ENCODE measurements around the gene MBOAT2. TPM values are rescaled to one million over a fixed set of nuclear protein-coding genes. Genes with fewer than 3 reads are reported as not detected.
A peak's percentile ranks its signal among the peaks of the same experiment; 100 is the strongest.

Gene MBOAT2
- total and polyA plus RNA-seq, 2 of the 13 experiments (the other 11 are each of a cell fraction or from before 2014, with no cell fraction given): 0.11 to 0.36 TPM

DNA sequence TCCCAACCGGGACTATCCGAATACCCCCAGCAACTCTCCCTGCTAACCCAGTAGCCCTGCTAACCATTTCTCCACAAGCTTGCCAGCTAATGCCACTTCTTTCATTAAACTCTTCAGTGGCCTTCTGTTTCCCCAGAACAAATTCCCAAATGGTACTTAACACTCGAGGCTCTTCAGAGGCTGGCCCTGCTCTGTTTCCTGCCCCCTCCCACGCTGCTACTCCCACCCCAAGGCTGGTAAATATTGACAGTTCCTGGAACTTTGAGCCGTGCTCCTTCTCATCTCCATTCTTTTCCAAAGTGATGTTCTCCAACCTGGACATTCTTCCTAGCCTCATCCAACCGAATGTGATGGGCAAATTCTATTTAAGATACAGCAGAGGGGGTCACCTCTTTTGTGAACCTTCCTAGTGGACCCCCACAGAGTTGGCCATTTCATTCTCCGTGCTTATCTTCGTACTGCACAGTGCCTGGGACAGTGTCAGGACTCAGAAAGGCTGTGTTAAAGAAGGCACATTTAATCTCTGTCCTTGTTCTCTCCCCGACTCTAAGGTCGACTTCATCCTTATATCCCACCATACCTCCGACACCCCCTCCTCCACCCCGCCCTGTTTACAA is 162.9 kb downstream of the MBOAT2 start (continued):
- TF ChIP-seq, protein P1, sequence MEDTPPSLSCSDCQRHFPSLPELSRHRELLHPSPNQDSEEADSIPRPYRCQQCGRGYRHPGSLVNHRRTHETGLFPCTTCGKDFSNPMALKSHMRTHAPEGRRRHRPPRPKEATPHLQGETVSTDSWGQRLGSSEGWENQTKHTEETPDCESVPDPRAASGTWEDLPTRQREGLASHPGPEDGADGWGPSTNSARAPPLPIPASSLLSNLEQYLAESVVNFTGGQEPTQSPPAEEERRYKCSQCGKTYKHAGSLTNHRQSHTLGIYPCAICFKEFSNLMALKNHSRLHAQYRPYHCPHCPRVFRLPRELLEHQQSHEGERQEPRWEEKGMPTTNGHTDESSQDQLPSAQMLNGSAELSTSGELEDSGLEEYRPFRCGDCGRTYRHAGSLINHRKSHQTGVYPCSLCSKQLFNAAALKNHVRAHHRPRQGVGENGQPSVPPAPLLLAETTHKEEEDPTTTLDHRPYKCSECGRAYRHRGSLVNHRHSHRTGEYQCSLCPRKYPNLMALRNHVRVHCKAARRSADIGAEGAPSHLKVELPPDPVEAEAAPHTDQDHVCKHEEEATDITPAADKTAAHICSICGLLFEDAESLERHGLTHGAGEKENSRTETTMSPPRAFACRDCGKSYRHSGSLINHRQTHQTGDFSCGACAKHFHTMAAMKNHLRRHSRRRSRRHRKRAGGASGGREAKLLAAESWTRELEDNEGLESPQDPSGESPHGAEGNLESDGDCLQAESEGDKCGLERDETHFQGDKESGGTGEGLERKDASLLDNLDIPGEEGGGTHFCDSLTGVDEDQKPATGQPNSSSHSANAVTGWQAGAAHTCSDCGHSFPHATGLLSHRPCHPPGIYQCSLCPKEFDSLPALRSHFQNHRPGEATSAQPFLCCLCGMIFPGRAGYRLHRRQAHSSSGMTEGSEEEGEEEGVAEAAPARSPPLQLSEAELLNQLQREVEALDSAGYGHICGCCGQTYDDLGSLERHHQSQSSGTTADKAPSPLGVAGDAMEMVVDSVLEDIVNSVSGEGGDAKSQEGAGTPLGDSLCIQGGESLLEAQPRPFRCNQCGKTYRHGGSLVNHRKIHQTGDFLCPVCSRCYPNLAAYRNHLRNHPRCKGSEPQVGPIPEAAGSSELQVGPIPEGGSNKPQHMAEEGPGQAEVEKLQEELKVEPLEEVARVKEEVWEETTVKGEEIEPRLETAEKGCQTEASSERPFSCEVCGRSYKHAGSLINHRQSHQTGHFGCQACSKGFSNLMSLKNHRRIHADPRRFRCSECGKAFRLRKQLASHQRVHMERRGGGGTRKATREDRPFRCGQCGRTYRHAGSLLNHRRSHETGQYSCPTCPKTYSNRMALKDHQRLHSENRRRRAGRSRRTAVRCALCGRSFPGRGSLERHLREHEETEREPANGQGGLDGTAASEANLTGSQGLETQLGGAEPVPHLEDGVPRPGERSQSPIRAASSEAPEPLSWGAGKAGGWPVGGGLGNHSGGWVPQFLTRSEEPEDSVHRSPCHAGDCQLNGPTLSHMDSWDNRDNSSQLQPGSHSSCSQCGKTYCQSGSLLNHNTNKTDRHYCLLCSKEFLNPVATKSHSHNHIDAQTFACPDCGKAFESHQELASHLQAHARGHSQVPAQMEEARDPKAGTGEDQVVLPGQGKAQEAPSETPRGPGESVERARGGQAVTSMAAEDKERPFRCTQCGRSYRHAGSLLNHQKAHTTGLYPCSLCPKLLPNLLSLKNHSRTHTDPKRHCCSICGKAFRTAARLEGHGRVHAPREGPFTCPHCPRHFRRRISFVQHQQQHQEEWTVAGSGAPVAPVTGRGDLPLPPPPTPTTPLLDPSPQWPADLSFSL (CRISPR knock-in tag; IDR thresholded peaks at IDR 0.05): no peak
- TF ChIP-seq ZNF589 (CRISPR knock-in tag; conservative IDR thresholded peaks at IDR 0.05) (no peak), ZNF7 (CRISPR knock-in tag; IDR thresholded peaks at IDR 0.05) (no peak), ISL2 (CRISPR knock-in tag; IDR thresholded peaks at IDR 0.05) (peak; percentile 86), BORCS8-MEF2B (CRISPR knock-in tag; IDR thresholded peaks at IDR 0.05) (no peak), DPF2 (CRISPR knock-in tag; IDR thresholded peaks at IDR 0.05; ENCODE audit: borderline replicate concordance, low read depth) (peak; percentile 96), ELF3 (CRISPR knock-in tag; IDR thresholded peaks at IDR 0.05) (peak; percentile 91), NFE2L1 (CRISPR knock-in tag; IDR thresholded peaks at IDR 0.05; ENCODE audit: borderline replicate concordance) (no peak), MAFK (conservative IDR thresholded peaks at IDR 0.05 in 1 of 2, IDR thresholded peaks at IDR 0.05 in 1 of 2; ENCODE audit: low read length in 2 of 2) (no peak), STAT5B (CRISPR knock-in tag; IDR thresholded peaks at IDR 0.05) (no peak), ELF1 (CRISPR knock-in tag; IDR thresholded peaks at IDR 0.05) (peak; percentile 28; the same call in 1 of the 2 replicates), ZNF615 (CRISPR knock-in tag; IDR thresholded peaks at IDR 0.05; ENCODE audit: borderline replicate concordance) (no peak; the same call in 1 of the 2 replicates), REL (CRISPR knock-in tag; conservative IDR thresholded peaks at IDR 0.05) (no peak)
- TF ChIP-seq, protein P2, sequence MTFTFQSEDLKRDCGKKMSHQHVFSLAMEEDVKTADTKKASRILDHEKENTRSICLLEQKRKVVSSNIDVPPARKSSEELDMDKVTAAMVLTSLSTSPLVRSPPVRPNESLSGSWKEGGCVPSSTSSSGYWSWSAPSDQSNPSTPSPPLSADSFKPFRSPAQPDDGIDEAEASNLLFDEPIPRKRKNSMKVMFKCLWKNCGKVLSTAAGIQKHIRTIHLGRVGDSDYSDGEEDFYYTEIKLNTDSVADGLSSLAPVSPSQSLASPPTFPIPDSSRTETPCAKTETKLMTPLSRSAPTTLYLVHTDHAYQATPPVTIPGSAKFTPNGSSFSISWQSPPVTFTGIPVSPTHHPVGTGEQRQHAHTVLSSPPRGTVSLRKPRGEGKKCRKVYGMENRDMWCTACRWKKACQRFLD (CRISPR knock-in tag; IDR thresholded peaks at IDR 0.05; ENCODE audit: borderline replicate concordance): no peak
- TF ChIP-seq, protein P3, sequence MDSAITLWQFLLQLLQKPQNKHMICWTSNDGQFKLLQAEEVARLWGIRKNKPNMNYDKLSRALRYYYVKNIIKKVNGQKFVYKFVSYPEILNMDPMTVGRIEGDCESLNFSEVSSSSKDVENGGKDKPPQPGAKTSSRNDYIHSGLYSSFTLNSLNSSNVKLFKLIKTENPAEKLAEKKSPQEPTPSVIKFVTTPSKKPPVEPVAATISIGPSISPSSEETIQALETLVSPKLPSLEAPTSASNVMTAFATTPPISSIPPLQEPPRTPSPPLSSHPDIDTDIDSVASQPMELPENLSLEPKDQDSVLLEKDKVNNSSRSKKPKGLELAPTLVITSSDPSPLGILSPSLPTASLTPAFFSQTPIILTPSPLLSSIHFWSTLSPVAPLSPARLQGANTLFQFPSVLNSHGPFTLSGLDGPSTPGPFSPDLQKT (CRISPR knock-in tag; IDR thresholded peaks at IDR 0.05; ENCODE audit: borderline replicate concordance): no peak
- TF ChIP-seq, protein P4, sequence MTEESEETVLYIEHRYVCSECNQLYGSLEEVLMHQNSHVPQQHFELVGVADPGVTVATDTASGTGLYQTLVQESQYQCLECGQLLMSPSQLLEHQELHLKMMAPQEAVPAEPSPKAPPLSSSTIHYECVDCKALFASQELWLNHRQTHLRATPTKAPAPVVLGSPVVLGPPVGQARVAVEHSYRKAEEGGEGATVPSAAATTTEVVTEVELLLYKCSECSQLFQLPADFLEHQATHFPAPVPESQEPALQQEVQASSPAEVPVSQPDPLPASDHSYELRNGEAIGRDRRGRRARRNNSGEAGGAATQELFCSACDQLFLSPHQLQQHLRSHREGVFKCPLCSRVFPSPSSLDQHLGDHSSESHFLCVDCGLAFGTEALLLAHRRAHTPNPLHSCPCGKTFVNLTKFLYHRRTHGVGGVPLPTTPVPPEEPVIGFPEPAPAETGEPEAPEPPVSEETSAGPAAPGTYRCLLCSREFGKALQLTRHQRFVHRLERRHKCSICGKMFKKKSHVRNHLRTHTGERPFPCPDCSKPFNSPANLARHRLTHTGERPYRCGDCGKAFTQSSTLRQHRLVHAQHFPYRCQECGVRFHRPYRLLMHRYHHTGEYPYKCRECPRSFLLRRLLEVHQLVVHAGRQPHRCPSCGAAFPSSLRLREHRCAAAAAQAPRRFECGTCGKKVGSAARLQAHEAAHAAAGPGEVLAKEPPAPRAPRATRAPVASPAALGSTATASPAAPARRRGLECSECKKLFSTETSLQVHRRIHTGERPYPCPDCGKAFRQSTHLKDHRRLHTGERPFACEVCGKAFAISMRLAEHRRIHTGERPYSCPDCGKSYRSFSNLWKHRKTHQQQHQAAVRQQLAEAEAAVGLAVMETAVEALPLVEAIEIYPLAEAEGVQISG (CRISPR knock-in tag; IDR thresholded peaks at IDR 0.05): peak; percentile 68; the same call in 1 of the 2 replicates
- TF ChIP-seq, protein P5, sequence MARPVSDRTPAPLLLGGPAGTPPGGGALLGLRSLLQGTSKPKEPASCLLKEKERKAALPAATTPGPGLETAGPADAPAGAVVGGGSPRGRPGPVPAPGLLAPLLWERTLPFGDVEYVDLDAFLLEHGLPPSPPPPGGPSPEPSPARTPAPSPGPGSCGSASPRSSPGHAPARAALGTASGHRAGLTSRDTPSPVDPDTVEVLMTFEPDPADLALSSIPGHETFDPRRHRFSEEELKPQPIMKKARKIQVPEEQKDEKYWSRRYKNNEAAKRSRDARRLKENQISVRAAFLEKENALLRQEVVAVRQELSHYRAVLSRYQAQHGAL (CRISPR knock-in tag; IDR thresholded peaks at IDR 0.05; ENCODE audit: not compliant biosample characterization): no peak

All from HepG2 (cell line).